ENCODE results near the gene DSTYK. TPM values are rescaled to one million over a fixed set of nuclear protein-coding genes. Genes with fewer than 3 reads are reported as not detected.
A peak's percentile ranks its signal among the peaks of the same experiment; 100 is the strongest.

The DSTYK gene
- total RNA-seq, 1 donor from 2014 or later = 19.5 TPM

DNA sequence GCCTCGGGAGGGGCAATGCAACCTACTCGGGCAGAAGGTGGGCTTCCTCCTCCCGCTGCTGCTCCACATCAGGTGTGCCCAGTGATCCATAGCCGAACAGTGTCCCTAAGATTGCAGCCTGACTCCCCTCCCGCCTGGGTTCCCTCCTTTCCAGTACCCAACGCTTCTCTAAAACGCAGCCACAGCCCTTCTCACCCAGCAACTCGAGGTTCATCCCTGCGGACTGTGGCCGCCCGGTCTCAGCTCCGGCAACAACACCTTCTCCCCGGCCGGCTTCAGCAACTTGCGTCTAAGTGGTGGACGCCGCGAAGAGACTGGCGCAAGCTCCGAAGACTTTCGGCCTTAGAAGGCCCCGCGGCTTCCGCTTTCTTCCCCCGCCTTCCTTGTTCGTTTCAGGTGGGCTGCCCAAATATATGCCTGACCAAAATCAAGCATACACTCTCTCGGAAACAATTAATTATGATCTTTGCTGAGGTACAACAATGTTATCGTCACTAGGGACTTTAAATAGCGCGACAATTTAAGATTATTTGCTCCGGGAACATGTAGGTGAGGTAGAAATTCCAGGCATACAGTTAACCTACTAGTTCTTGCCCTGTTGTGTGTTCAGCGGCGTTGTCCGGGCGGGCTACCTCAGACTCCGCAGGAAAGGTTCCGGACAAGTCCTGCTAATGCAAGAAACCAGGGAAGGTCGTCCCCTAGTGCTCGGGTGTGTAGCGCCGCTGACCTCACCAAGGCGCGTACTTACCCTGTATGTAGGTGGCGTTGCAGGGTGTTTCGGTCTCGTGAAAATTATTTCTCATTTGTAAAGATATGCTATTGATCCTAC, 89.6 kb downstream of the DSTYK start, which contains the start of gene RBBP5:
TSS of gene RBBP5 (minus strand) at position 319 of the 829 bp plus-strand sequence. CDS start at position 214, 105 bp downstream.
- peak; percentile 71 to 93 for DNase-seq (ENCODE audit: low spot score in 2 of 2, unreplicated experiment in 2 of 2)
- Mint-ChIP-seq H3K4me1 (peaks cover 30% of the 10 kb centered on the region), H3K27ac (peak within 1 kb of the TSS; percentile 100), H3K36me3 (peaks cover 7% of the 10 kb centered on the region), H3K9me3 (no peaks in the 10 kb centered on the region), H3K4me3 (peak within 1 kb of the TSS; percentile 98), H3K27me3 (ENCODE audit: low read depth) (no peaks in the 10 kb centered on the region)
- TF ChIP-seq, protein P1, sequence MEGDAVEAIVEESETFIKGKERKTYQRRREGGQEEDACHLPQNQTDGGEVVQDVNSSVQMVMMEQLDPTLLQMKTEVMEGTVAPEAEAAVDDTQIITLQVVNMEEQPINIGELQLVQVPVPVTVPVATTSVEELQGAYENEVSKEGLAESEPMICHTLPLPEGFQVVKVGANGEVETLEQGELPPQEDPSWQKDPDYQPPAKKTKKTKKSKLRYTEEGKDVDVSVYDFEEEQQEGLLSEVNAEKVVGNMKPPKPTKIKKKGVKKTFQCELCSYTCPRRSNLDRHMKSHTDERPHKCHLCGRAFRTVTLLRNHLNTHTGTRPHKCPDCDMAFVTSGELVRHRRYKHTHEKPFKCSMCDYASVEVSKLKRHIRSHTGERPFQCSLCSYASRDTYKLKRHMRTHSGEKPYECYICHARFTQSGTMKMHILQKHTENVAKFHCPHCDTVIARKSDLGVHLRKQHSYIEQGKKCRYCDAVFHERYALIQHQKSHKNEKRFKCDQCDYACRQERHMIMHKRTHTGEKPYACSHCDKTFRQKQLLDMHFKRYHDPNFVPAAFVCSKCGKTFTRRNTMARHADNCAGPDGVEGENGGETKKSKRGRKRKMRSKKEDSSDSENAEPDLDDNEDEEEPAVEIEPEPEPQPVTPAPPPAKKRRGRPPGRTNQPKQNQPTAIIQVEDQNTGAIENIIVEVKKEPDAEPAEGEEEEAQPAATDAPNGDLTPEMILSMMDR (IDR thresholded peaks at IDR 0.05; ENCODE audit: unreplicated experiment) = no peak

- DNase-seq (ENCODE audit: low spot score in 2 of 2, unreplicated experiment in 2 of 2) = no peak
- Mint-ChIP-seq H3K9me3 (no peaks in the 10 kb centered on the region), H3K27me3 (ENCODE audit: low read depth) (no peaks in the 10 kb centered on the region), H3K27ac (no peak overlapping the region), H3K36me3 (peaks cover 10% of the 10 kb centered on the region), H3K4me1 (peaks cover 30% of the 10 kb centered on the region), H3K4me3 (no peak overlapping the region)
- TF ChIP-seq, protein P1 (IDR thresholded peaks at IDR 0.05; ENCODE audit: unreplicated experiment) = no peak
Measured at GRCh38 chr1:205118752-205119151, 92.8 kb downstream of the DSTYK start.

DNA sequence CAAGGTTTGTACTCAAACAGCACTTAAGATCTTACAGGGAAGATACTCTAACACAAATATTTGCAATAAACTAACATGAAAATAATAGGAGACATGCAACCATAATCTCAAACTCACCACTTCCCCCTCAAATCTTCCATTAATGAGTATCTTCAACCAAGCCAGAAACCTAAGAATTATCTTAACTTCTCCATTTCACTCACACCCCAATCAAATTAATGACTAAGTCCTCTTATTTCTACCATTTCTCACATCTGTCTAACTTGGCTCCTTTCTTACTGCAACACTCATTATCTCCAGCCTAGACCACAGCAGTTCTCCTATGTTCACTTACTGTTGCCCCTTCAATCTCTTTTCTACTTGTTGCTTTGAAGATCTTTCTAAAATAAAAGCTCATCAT, 100.1 kb downstream of the DSTYK start:
- Mint-ChIP-seq H3K4me1 (no peaks in the 10 kb centered on the region), H3K27ac (no peak overlapping the region), H3K4me3 (no peak overlapping the region), H3K9me3 (no peaks in the 10 kb centered on the region), H3K36me3 (peaks cover 15% of the 10 kb centered on the region), H3K27me3 (ENCODE audit: low read depth) (no peaks in the 10 kb centered on the region)
- no peak for DNase-seq (ENCODE audit: low spot score in 2 of 2, unreplicated experiment in 2 of 2)
- TF ChIP-seq, protein P1 (IDR thresholded peaks at IDR 0.05; ENCODE audit: unreplicated experiment) = no peak

GRCh38 chr1:205109711-205110110, 101.8 kb downstream of the DSTYK start:
- H3K36me3 Mint-ChIP-seq = peaks cover 24% of the 10 kb centered on the region
- no peak overlapping the region for H3K4me3 Mint-ChIP-seq
- H3K4me1 Mint-ChIP-seq = no peaks in the 10 kb centered on the region
- no peak for DNase-seq (ENCODE audit: low spot score in 2 of 2, unreplicated experiment in 2 of 2)
- H3K27ac Mint-ChIP-seq = no peak overlapping the region
- no peaks in the 10 kb centered on the region for H3K27me3 Mint-ChIP-seq (ENCODE audit: low read depth)
- TF ChIP-seq, protein P1 (IDR thresholded peaks at IDR 0.05; ENCODE audit: unreplicated experiment) = no peak
- H3K9me3 Mint-ChIP-seq = no peaks in the 10 kb centered on the region

DNA sequence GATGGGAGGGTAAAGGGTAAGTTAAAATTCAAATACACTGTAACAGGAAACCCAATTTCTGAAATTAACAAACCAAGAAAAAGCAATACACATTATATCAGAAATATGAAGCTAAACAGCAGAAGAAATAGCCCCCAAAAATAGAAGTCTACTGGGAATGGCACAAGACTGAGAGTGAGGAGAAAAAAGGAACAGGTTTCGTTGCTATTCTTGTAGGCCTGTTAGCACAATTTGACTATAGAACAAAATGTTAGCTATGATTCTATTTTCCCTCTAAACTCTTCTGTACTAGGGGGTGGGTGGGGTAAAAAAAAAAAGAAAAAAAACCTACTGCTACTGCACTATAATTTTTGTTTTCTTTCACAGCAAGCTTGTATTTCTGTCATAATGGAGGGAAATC, 102.2 kb downstream of the DSTYK start:
- Mint-ChIP-seq H3K36me3 (peaks cover 26% of the 10 kb centered on the region), H3K27ac (no peak overlapping the region), H3K4me3 (no peak overlapping the region), H3K27me3 (ENCODE audit: low read depth) (no peaks in the 10 kb centered on the region), H3K9me3 (no peaks in the 10 kb centered on the region), H3K4me1 (no peaks in the 10 kb centered on the region)
- TF ChIP-seq, protein P1 (IDR thresholded peaks at IDR 0.05; ENCODE audit: unreplicated experiment) = no peak
- DNase-seq (ENCODE audit: low spot score in 2 of 2, unreplicated experiment in 2 of 2) = no peak

All from mesothelial cell of epicardium (in vitro differentiated cells).